ENCODE measurements around the gene NKD1. TPM values are rescaled to one million over a fixed set of nuclear protein-coding genes. Genes with fewer than 3 reads are reported as not detected.
A peak's percentile ranks its signal among the peaks of the same experiment; 100 is the strongest.
"Not testable (repeated sequence)": the region's sequence is repeated elsewhere in the genome, so short reads cannot be mapped to it uniquely, and the experiment has no call there.

The NKD1 gene
- total RNA-seq, 1 experiment from 2014 or later = 0.07 TPM

DNA sequence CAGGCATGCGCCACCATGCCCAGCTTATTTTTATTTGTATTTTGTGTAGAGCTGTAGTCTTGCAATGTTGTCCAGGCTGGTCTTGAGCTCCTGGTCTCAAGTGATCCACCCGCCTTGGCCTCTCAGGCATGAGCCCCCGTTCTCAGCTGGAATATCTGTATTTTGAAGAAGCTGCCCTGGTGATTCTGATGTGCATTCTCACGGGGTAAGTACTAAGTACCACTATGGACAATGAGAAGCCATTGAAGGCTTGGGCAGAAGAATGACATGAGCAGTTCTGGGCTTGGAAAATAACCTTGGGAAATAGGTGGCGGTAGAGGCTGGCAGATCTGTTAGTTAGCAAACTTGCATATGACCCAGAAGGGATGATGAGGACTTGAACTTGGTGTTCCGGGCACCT, 15.6 kb upstream of the NKD1 start:
- Histone ChIP-seq H3K36me3 (no peaks in the 10 kb centered on the region), H3K27me3 (no peaks in the 10 kb centered on the region), H3K4me3 (no peak overlapping the region), H3K9me3 (no peaks in the 10 kb centered on the region)
- no peak for DNase-seq

GRCh38 chr16:50533317-50533716, 14.9 kb upstream of the NKD1 start:
- no peak for DNase-seq
- Histone ChIP-seq H3K36me3 (no peaks in the 10 kb centered on the region), H3K9me3 (no peaks in the 10 kb centered on the region), H3K27me3 (no peaks in the 10 kb centered on the region), H3K4me3 (no peak overlapping the region)

DNA sequence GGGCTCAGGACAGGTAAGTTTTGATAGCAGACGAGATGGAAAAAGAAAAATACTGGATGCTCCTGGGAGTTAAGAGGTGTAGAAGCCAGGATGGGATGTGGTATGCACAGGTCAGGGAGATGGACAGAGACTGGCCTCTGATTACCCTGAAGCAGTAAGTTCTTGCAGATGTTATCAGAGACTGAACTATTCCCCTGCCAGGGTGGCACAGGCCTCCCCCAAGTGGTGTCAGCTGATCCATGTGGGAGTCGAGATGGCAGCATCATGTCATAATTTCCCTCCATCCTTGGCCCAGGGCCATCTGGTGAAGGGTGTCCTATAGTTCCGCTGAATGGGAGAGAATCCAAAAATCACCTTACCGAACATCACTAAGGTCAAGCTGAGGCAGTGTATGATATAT, 14.1 kb upstream of the NKD1 start:
- no peak for DNase-seq
- H3K9me3 ChIP-seq = no peaks in the 10 kb centered on the region
- no peaks in the 10 kb centered on the region for H3K36me3 ChIP-seq
- no peak overlapping the region for H3K4me3 ChIP-seq
- H3K27me3 ChIP-seq = no peaks in the 10 kb centered on the region

DNA sequence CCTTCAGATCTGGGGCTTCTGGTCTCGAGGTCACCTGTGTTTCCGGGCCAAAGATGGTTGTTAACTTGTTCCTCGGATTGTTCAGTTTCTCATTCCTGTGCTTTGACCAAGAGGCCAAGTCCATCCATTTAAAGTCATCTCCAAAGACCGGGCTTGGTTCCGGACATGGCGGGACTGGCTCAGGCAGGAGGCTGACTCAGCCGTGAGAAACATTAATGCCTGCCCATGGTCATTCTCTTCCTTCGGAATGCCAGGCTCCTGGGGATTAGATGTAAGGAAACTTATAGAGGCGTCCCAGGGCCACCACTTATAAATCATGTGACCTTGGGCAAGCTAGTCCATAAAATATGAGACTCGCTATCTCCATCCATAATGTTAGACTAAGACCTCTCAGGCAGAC, 13.6 kb upstream of the NKD1 start:
- DNase-seq = no peak
- no peaks in the 10 kb centered on the region for H3K27me3 ChIP-seq
- H3K4me3 ChIP-seq = no peak overlapping the region
- no peaks in the 10 kb centered on the region for H3K36me3 ChIP-seq
- no peaks in the 10 kb centered on the region for H3K9me3 ChIP-seq

- Histone ChIP-seq H3K27me3 (no peaks in the 10 kb centered on the region), H3K4me3 (no peak overlapping the region), H3K9me3 (no peaks in the 10 kb centered on the region), H3K36me3 (no peaks in the 10 kb centered on the region)
- no peak for DNase-seq
Measured at GRCh38 chr16:50534958-50535357, 13.2 kb upstream of the NKD1 start.

DNA sequence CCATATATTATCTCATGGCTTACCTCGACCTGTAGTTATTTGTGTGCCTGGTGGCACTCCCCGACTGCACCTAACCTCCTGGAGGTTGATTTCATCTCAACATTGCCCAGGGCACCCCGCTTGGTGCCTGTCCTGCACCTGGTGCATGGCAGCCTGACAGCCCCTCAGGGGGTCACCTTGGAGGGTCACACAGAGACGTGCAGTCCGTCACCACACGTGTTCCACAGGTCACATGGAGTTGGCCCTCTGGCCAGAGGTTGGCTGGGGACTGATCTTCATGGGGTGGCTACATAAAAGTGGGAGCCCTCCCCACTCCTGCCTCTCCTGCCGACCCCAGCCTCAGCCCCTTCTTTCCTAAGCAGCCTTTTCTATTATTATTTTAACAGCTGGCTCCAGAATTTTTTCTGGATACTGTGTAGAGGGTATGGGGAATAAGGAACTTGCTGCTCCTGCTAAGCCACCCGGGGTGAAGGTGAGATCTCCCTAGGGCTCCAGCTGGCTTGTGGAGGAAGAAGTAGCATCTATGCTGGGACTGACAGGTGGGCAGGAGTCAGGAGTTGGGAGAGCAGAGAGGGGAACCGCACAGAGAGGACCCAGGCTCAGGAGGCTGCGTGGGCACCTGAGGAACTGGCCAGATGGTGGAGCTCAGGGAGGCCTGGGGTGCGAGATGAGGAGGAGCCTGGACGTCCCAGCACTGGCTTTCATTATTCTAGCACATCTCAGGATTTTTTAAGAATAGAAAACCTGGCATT, 12.5 kb upstream of the NKD1 start:
- Histone ChIP-seq H3K36me3 (no peaks in the 10 kb centered on the region), H3K4me3 (no peak overlapping the region), H3K27me3 (no peaks in the 10 kb centered on the region), H3K9me3 (no peaks in the 10 kb centered on the region)
- no peak for DNase-seq

- H3K9me3 ChIP-seq, H3K36me3 ChIP-seq, DNase-seq, H3K27me3 ChIP-seq, H3K4me3 ChIP-seq: not testable (repeated sequence)
Measured at GRCh38 chr16:50536258-50536645, 11.9 kb upstream of the NKD1 start.

- DNase-seq = no peak
- no peaks in the 10 kb centered on the region for H3K27me3 ChIP-seq
- no peaks in the 10 kb centered on the region for H3K36me3 ChIP-seq
- H3K9me3 ChIP-seq = no peaks in the 10 kb centered on the region
- no peak overlapping the region for H3K4me3 ChIP-seq
Measured at GRCh38 chr16:50537533-50538290, 10.5 kb upstream of the NKD1 start.

- no peak for DNase-seq
- H3K4me3 ChIP-seq = no peak overlapping the region
- H3K36me3 ChIP-seq = no peaks in the 10 kb centered on the region
- no peaks in the 10 kb centered on the region for H3K9me3 ChIP-seq
- no peaks in the 10 kb centered on the region for H3K27me3 ChIP-seq
Measured at GRCh38 chr16:50538411-50539052, 9.7 kb upstream of the NKD1 start.

- Histone ChIP-seq H3K9me3 (no peaks in the 10 kb centered on the region), H3K27me3 (no peaks in the 10 kb centered on the region), H3K36me3 (no peaks in the 10 kb centered on the region), H3K4me3 (no peak overlapping the region)
- DNase-seq = no peak
Measured at GRCh38 chr16:50539053-50539695, 9.0 kb upstream of the NKD1 start.

GRCh38 chr16:50539822-50540710, 8.1 kb upstream of the NKD1 start:
- no peaks in the 10 kb centered on the region for H3K9me3 ChIP-seq
- no peaks in the 10 kb centered on the region for H3K36me3 ChIP-seq

DNA sequence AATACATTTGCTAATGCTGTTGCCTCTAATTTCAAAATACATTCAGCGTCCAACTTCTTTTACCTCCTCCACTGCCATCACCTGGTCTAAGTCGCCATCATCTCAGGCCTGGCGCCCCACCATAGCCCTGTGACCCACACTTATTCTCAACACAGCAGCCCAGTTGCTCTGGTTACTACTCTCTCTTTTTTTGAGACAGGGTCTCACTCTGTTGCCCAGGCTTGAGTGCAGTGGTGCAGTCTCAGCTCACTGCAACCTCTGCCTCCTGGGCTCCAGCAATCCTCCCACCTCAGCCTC, 7.5 kb upstream of the NKD1 start:
- Histone ChIP-seq H3K9me3 (no peaks in the 10 kb centered on the region), H3K36me3 (no peaks in the 10 kb centered on the region), H3K27me3 (no peaks in the 10 kb centered on the region), H3K4me3 (no peak overlapping the region)
- DNase-seq = no peak

More at GRCh38 chr16:50539822-50540710, 8.1 kb upstream of the NKD1 start:
- H3K4me3 ChIP-seq = no peak overlapping the region
- H3K27me3 ChIP-seq = no peaks in the 10 kb centered on the region
- DNase-seq = no peak

GRCh38 chr16:50542703-50543102, 5.5 kb upstream of the NKD1 start:
- peaks cover 11% of the 10 kb centered on the region for H3K27me3 ChIP-seq
- H3K36me3 ChIP-seq = no peaks in the 10 kb centered on the region
- no peak overlapping the region for H3K4me3 ChIP-seq
- no peaks in the 10 kb centered on the region for H3K9me3 ChIP-seq
- no peak for DNase-seq

DNA sequence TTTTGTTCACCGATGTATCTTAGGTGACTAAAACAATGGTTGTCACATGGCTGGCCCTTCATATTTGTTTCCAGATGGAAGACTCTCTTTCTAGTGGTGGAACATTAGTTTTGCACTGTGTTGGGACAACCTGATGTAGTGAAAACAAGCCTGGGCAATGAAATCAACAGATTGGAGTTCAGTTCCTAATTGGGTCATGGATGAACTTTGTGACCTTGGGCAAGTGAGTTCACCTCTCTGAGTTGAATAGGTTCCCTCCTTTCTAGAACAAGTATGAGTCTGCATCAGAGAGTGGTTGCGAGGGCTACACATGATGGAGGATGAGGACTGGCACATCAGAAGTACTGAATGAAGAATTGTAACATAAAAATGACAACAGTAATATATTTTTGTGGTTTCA, 2.1 kb upstream of the NKD1 start:
- no peaks in the 10 kb centered on the region for H3K36me3 ChIP-seq
- H3K4me3 ChIP-seq = no peak overlapping the region
- H3K9me3 ChIP-seq = no peaks in the 10 kb centered on the region
- DNase-seq = no peak
- peaks cover 11% of the 10 kb centered on the region for H3K27me3 ChIP-seq

GRCh38 chr16:50547340-50548124, 664 bp upstream of the NKD1 start:
- Histone ChIP-seq H3K36me3 (no peaks in the 10 kb centered on the region), H3K27me3 (peaks cover 11% of the 10 kb centered on the region), H3K9me3 (no peaks in the 10 kb centered on the region), H3K4me3 (peak overlapping the region; percentile 38)
- no peak for DNase-seq
